ENCODE data around the gene VPS18. TPM values are rescaled to one million over a fixed set of nuclear protein-coding genes. Genes with fewer than 3 reads are reported as not detected.

The VPS18 gene
- total and polyA plus RNA-seq, 2 experiments from 2014 or later: 5.9 to 42.5 TPM

- H3K36me3 ChIP-seq (ENCODE audit: insufficient read depth): no peaks in the 10 kb centered on the region
- ATAC-seq: no peak
- no peak for DNase-seq (ENCODE audit: low spot score)
- Mint-ChIP-seq H3K4me3 (no peak overlapping the region; the same call in 2 of the 3 replicates), H3K36me3 (ENCODE audit: low read depth) (no peaks in the 10 kb centered on the region; the same call in 2 of the 3 replicates), H3K9me3 (no peaks in the 10 kb centered on the region), H3K27me3 (ENCODE audit: insufficient read depth, low read depth, poor library complexity) (peaks cover 74% of the 10 kb centered on the region), H3K27ac (no peak overlapping the region), H3K4me1 (peaks cover 17% of the 10 kb centered on the region)
- no peak overlapping the region for H2AFZ ChIP-seq
- H3K4me3 ChIP-seq: no peak overlapping the region
- no peaks in the 10 kb centered on the region for H3K9me2 ChIP-seq (ENCODE audit: insufficient read depth)
- no peak overlapping the region for H3K4me2 ChIP-seq
- H3K79me2 ChIP-seq (replicated peaks; ENCODE audit: insufficient read depth): no peaks in the 10 kb centered on the region
- 0 out of 2 replicates have a peak, but pooled peaks cover 8% of the 10 kb centered on the region for H3F3A ChIP-seq (replicated peaks; ENCODE audit: low read depth)
- H3K27ac ChIP-seq (ENCODE audit: low read depth): no peak overlapping the region
- H4K20me1 ChIP-seq (replicated peaks; ENCODE audit: insufficient read depth): peaks cover 6% of the 10 kb centered on the region; the same call in 1 of the 2 replicates
- H3K4me1 ChIP-seq (ENCODE audit: insufficient read depth): peaks cover 10% of the 10 kb centered on the region
- H3K27me3 ChIP-seq (ENCODE audit: insufficient read depth): peaks cover 73% of the 10 kb centered on the region
- TF ChIP-seq ETS1 (IDR thresholded peaks at IDR 0.05) (no peak), EZH2phosphoT487 (IDR thresholded peaks at IDR 0.05; ENCODE audit: unreplicated experiment) (no peak), CREB1 (CRISPR knock-in tag; IDR thresholded peaks at IDR 0.05; ENCODE audit: low read depth) (no peak), ZNF331 (CRISPR knock-in tag; IDR thresholded peaks at IDR 0.05; ENCODE audit: low read depth) (no peak), EZH2 (IDR thresholded peaks at IDR 0.05; ENCODE audit: low read depth, unreplicated experiment) (no peak), ZNF114 (CRISPR knock-in tag; IDR thresholded peaks at IDR 0.05) (no peak), POLR2AphosphoS5 (IDR thresholded peaks at IDR 0.05; ENCODE audit: low read depth) (no peak)
Observed at GRCh38 chr15:40922608-40923005, 28.4 kb downstream of the VPS18 start.

- ATAC-seq (no peak), DNase-seq (ENCODE audit: low spot score) (no peak)
- H3K79me2 ChIP-seq (replicated peaks; ENCODE audit: insufficient read depth): no peaks in the 10 kb centered on the region
- H3K27me3 ChIP-seq (ENCODE audit: insufficient read depth): peaks cover 82% of the 10 kb centered on the region
- H3K27ac ChIP-seq (ENCODE audit: low read depth): no peak overlapping the region
- H3K9me3 Mint-ChIP-seq: no peaks in the 10 kb centered on the region
- H3K4me1 Mint-ChIP-seq: peaks cover 15% of the 10 kb centered on the region
- H3K4me3 ChIP-seq: no peak overlapping the region
- peaks cover 6% of the 10 kb centered on the region; the same call in 1 of the 2 replicates for H4K20me1 ChIP-seq (replicated peaks; ENCODE audit: insufficient read depth)
- no peak overlapping the region for H2AFZ ChIP-seq
- H3K36me3 Mint-ChIP-seq (ENCODE audit: low read depth): no peaks in the 10 kb centered on the region; the same call in 2 of the 3 replicates
- TF ChIP-seq CREB1 (CRISPR knock-in tag; IDR thresholded peaks at IDR 0.05; ENCODE audit: low read depth) (no peak), EZH2phosphoT487 (IDR thresholded peaks at IDR 0.05; ENCODE audit: unreplicated experiment) (no peak), ZNF331 (CRISPR knock-in tag; IDR thresholded peaks at IDR 0.05; ENCODE audit: low read depth) (no peak), ZNF114 (CRISPR knock-in tag; IDR thresholded peaks at IDR 0.05) (no peak), JUNB (IDR thresholded peaks at IDR 0.05; ENCODE audit: unreplicated experiment) (no peak), ZNF462 (CRISPR knock-in tag; IDR thresholded peaks at IDR 0.05) (no peak), STAT1 (IDR thresholded peaks at IDR 0.05; ENCODE audit: unreplicated experiment) (no peak), REST (IDR thresholded peaks at IDR 0.05; ENCODE audit: unreplicated experiment) (no peak), EZH2 (IDR thresholded peaks at IDR 0.05; ENCODE audit: low read depth, unreplicated experiment) (no peak), POLR2AphosphoS5 (IDR thresholded peaks at IDR 0.05; ENCODE audit: low read depth) (no peak)
- peaks cover 81% of the 10 kb centered on the region for H3K27me3 Mint-ChIP-seq (ENCODE audit: insufficient read depth, low read depth, poor library complexity)
- H3K4me1 ChIP-seq (ENCODE audit: insufficient read depth): peaks cover 11% of the 10 kb centered on the region
- no peaks in the 10 kb centered on the region for H3K9me2 ChIP-seq (ENCODE audit: insufficient read depth)
- H3K4me3 Mint-ChIP-seq: no peak overlapping the region
- no peak overlapping the region for H3K4me2 ChIP-seq
- H3F3A ChIP-seq (replicated peaks; ENCODE audit: low read depth): peaks cover 10% of the 10 kb centered on the region; the same call in 1 of the 2 replicates
- H3K36me3 ChIP-seq (ENCODE audit: insufficient read depth): no peaks in the 10 kb centered on the region
- no peak overlapping the region for H3K27ac Mint-ChIP-seq
Observed at GRCh38 chr15:40923551-40923950, 29.3 kb downstream of the VPS18 start.
